Prostate gland (tissue), 2 donors: ENCODE measurements around the gene SERPINB5. TPM values are rescaled to one million over a fixed set of nuclear protein-coding genes. Genes with fewer than 3 reads are reported as not detected.

Source experiments
- DNase-seq: peaks from one replicate; pipeline ENCODE4 v3.0.0-alpha.2; 2019; ENCODE audit warnings: low spot score
- H3K27ac ChIP-seq, 2 donors: fragments of 200-600 bp; sonication (generic); 2 replicates each; pipeline ENCODE4 v1.5.1; 2017 to 2019
- H3K27me3 ChIP-seq: fragments of 200-600 bp; sonication (generic); replicated peaks from 2 replicates; pipeline ENCODE4 v1.5.1; 2019; ENCODE audit not compliant: insufficient read depth
- H3K36me3 ChIP-seq, 2 donors: fragments of 200-600 bp; sonication (generic); 1 replicate in 1 of 2; 2 replicates in 1 of 2; pipeline versions ENCODE4 v1.5.1 to v1.8.1; 2017 to 2019
- H3K4me1 ChIP-seq: fragments of 200-600 bp; sonication (generic); replicated peaks from 2 replicates; pipeline ENCODE4 v1.5.1; 2019
- H3K4me3 ChIP-seq, 2 donors: fragments of 200-600 bp; sonication (generic); 2 replicates each; pipeline ENCODE4 v1.5.1; 2017 to 2019
- H3K9me3 ChIP-seq: fragments of 200-600 bp; sonication (generic); 2 replicates; pipeline ENCODE4 v1.5.1; 2017
- CTCF ChIP-seq, 4 experiments: fragments of 200-600 bp in 2 of 4; fragments of 450-650 bp in 2 of 4; sonication (generic) in 2 of 4; IDR thresholded peaks; 1 replicate in 3 of 4; 2 replicates in 1 of 4; pipeline ENCODE4 v1.5.1; 2016 to 2019; ENCODE audit warnings: antibody characterized with exemption in 4 of 4, mild to moderate bottlenecking in 2 of 4, moderate library complexity in 2 of 4
- POLR2A ChIP-seq: fragments of 450-650 bp; IDR thresholded peaks from one replicate; pipeline ENCODE4 v1.6.1; 2016; ENCODE audit warnings: antibody characterized with exemption, mild to moderate bottlenecking
- POLR2AphosphoS5 ChIP-seq: sonication (generic); formaldehyde crosslinking; IDR thresholded peaks from one replicate; pipeline ENCODE4 v1.6.1; 2017; ENCODE audit warnings: antibody characterized with exemption
- WGBS: methylation state at CpG from one replicate; pipeline ENCODE4 v1.1.5; 2018; 5-methylcytosine and 5-hydroxymethylcytosine counted together
- intact Hi-C: fragments of 100-400 bp; cut with DNase I; formaldehyde crosslinking; loops from one replicate; pipeline ENCODE4 v1.14.2; 2022
- total RNA-seq, 2 donors: library from RNA; depleted of rRNA; stranded (reverse); fragments of >200 nt; gene quantifications; one replicate each; pipeline ENCODE4 v1.1.0, GENCODE V29; 2016

Gene SERPINB5
- total RNA-seq, 2 donors from 2014 or later = 7.3 to 17.3 TPM

GRCh38 chr18:63505566-63506335, 29.0 kb downstream of the SERPINB5 start:
- Histone ChIP-seq H3K4me3 (no peak overlapping the region), H3K36me3 (no peaks in the 10 kb centered on the region), H3K4me1 (no peaks in the 10 kb centered on the region), H3K27ac (no peak overlapping the region), H3K27me3 (no peaks in the 10 kb centered on the region), H3K9me3 (no peaks in the 10 kb centered on the region)
- 36% methylated on average over 2 of the region's 2 CpGs for WGBS
- intact Hi-C loops = no loop called here
- TF ChIP-seq POLR2AphosphoS5 (no peak), CTCF (IDR thresholded peaks at IDR 0.05) (peak in 2 of 4 experiments; percentile 23 to 43), POLR2A (no peak)
- no peak for DNase-seq

- WGBS = 79% methylated on average over 3 of the region's 3 CpGs
- intact Hi-C loops = no loop called here
- DNase-seq = no peak
- Histone ChIP-seq H3K27ac (no peak overlapping the region), H3K27me3 (no peaks in the 10 kb centered on the region), H3K4me3 (no peak overlapping the region), H3K4me1 (no peaks in the 10 kb centered on the region), H3K36me3 (no peaks in the 10 kb centered on the region), H3K9me3 (no peaks in the 10 kb centered on the region)
- no peak for TF ChIP-seq CTCF (IDR thresholded peaks at IDR 0.05)
- no peak for TF ChIP-seq POLR2AphosphoS5
- TF ChIP-seq POLR2A = no peak
Measured at GRCh38 chr18:63506336-63506646, 29.5 kb downstream of the SERPINB5 start.

- H3K4me1 ChIP-seq = no peaks in the 10 kb centered on the region
- intact Hi-C loops = no loop called here
- H3K27me3 ChIP-seq = no peaks in the 10 kb centered on the region
- no peak overlapping the region for H3K27ac ChIP-seq
- 25% methylated on average over 3 of the region's 3 CpGs for WGBS
- TF ChIP-seq POLR2A = no peak
- no peak for TF ChIP-seq POLR2AphosphoS5
- TF ChIP-seq CTCF (IDR thresholded peaks at IDR 0.05) = no peak
- no peak overlapping the region for H3K4me3 ChIP-seq
- no peak for DNase-seq
- no peaks in the 10 kb centered on the region for H3K9me3 ChIP-seq
- no peaks in the 10 kb centered on the region for H3K36me3 ChIP-seq
Measured at GRCh38 chr18:63508596-63508995, 31.8 kb downstream of the SERPINB5 start.

GRCh38 chr18:63511285-63511684, 34.5 kb downstream of the SERPINB5 start:
- no peaks in the 10 kb centered on the region for H3K9me3 ChIP-seq
- no peaks in the 10 kb centered on the region for H3K4me1 ChIP-seq
- no peak overlapping the region for H3K27ac ChIP-seq
- TF ChIP-seq CTCF (IDR thresholded peaks at IDR 0.05) = peak in 2 of 4 experiments; percentile 25 to 50
- no peak for TF ChIP-seq POLR2A
- no peak for TF ChIP-seq POLR2AphosphoS5
- peak; percentile 22 for DNase-seq
- no peaks in the 10 kb centered on the region for H3K36me3 ChIP-seq
- no peaks in the 10 kb centered on the region for H3K27me3 ChIP-seq
- intact Hi-C loops = no loop called here
- H3K4me3 ChIP-seq = no peak overlapping the region
- WGBS = 31% methylated on average over 7 of the region's 7 CpGs

GRCh38 chr18:63514326-63514725, 37.6 kb downstream of the SERPINB5 start:
- TF ChIP-seq CTCF (IDR thresholded peaks at IDR 0.05) = no peak
- no peak for TF ChIP-seq POLR2A
- no peak for TF ChIP-seq POLR2AphosphoS5
- 73% methylated on average over 6 of the region's 6 CpGs for whole genome bisulfite sequencing
- no peaks in the 10 kb centered on the region for H3K36me3 ChIP-seq

More at GRCh38 chr18:63514326-63514725, 37.6 kb downstream of the SERPINB5 start:
- no peak overlapping the region for H3K4me3 ChIP-seq
- H3K9me3 ChIP-seq = no peaks in the 10 kb centered on the region
- intact Hi-C loops = no loop called here
- H3K27me3 ChIP-seq = no peaks in the 10 kb centered on the region
- no peak for DNase-seq
- H3K4me1 ChIP-seq = no peaks in the 10 kb centered on the region
- H3K27ac ChIP-seq = no peak overlapping the region
